ENCODE results near the gene GLRX5. TPM values are rescaled to one million over a fixed set of nuclear protein-coding genes. Genes with fewer than 3 reads are reported as not detected.
"Not testable (repeated sequence)": the region's sequence is repeated elsewhere in the genome, so short reads cannot be mapped to it uniquely, and the experiment has no call there.

The GLRX5 gene
- total RNA-seq, 2 donors from 2014 or later, result 59.7 to 78.1 TPM

- intact Hi-C loops (cut with DNase I), result no loop called here
- no peak for DNase-seq
- ATAC-seq, result peak in 1 of 2 donors; percentile 2
Measured at GRCh38 chr14:95497561-95498011, 37.3 kb upstream of the GLRX5 start.

- ATAC-seq (peak; percentile 5 to 75), DNase-seq (no peak)
- intact Hi-C loops (cut with DNase I), result no loop called here
Measured at GRCh38 chr14:95498622-95499353, 36.1 kb upstream of the GLRX5 start.

- DNase-seq, result no peak
- intact Hi-C loops (cut with DNase I), result no loop called here
- ATAC-seq, result no peak
Measured at GRCh38 chr14:95499354-95499750, 35.5 kb upstream of the GLRX5 start.

- ATAC-seq (peak in 1 of 2 donors; percentile 23), DNase-seq (no peak)
- intact Hi-C loops (cut with DNase I), result no loop called here
Measured at GRCh38 chr14:95500201-95500681, 34.6 kb upstream of the GLRX5 start.

- intact Hi-C loops (cut with DNase I), result no loop called here
- peak in 1 of 2 donors; percentile 52 for ATAC-seq
Measured at GRCh38 chr14:95500772-95501401, 34.0 kb upstream of the GLRX5 start.

GRCh38 chr14:95502381-95502950 is 32.4 kb upstream of the GLRX5 start:
- intact Hi-C loops (cut with DNase I), result no loop called here
- ATAC-seq, result no peak
- no peak for DNase-seq

More at GRCh38 chr14:95500772-95501401, 34.0 kb upstream of the GLRX5 start:
- peak; percentile 73 for DNase-seq

GRCh38 chr14:95503365-95504134 is 31.3 kb upstream of the GLRX5 start:
- ATAC-seq, result no peak
- intact Hi-C loops (cut with DNase I), result no loop called here

GRCh38 chr14:95504135-95505029 is 30.5 kb upstream of the GLRX5 start:
- DNase-seq, result no peak
- intact Hi-C loops (cut with DNase I), result no loop called here
- no peak for ATAC-seq

More at GRCh38 chr14:95503365-95504134, 31.3 kb upstream of the GLRX5 start:
- no peak for DNase-seq

- ATAC-seq (no peak), DNase-seq (no peak)
- intact Hi-C loops (cut with DNase I), result no loop called here
Measured at GRCh38 chr14:95505030-95505589, 29.7 kb upstream of the GLRX5 start.

GRCh38 chr14:95507174-95507573 is 27.7 kb upstream of the GLRX5 start:
- ATAC-seq (peak; percentile 91 to 93), DNase-seq (peak; percentile 84)
- intact Hi-C loops (cut with DNase I), result no loop called here

- intact Hi-C loops (cut with DNase I), result no loop called here
Measured at GRCh38 chr14:95507701-95508103, 27.1 kb upstream of the GLRX5 start.

GRCh38 chr14:95508377-95508776 is 26.5 kb upstream of the GLRX5 start:
- intact Hi-C loops (cut with DNase I), result no loop called here
- ATAC-seq (no peak), DNase-seq (no peak)

More at GRCh38 chr14:95507701-95508103, 27.1 kb upstream of the GLRX5 start:
- peak; percentile 56 to 86 for ATAC-seq
- DNase-seq, result peak; percentile 66

- ATAC-seq, result no peak
- no peak for DNase-seq
- intact Hi-C loops (cut with DNase I), result no loop called here
Measured at GRCh38 chr14:95509495-95509894, 25.4 kb upstream of the GLRX5 start.

- ATAC-seq; DNase-seq; intact Hi-C loops (cut with DNase I): not testable (repeated sequence)
Measured at GRCh38 chr14:95510344-95510743, 24.5 kb upstream of the GLRX5 start.

- no peak for DNase-seq
- no peak for ATAC-seq
- intact Hi-C loops (cut with DNase I), result no loop called here
Measured at GRCh38 chr14:95510804-95511203, 24.0 kb upstream of the GLRX5 start.

- ATAC-seq (no peak), DNase-seq (no peak)
- intact Hi-C loops (cut with DNase I), result no loop called here
Measured at GRCh38 chr14:95511687-95512086, 23.2 kb upstream of the GLRX5 start.

GRCh38 chr14:95513291-95513690 is 21.6 kb upstream of the GLRX5 start:
- ATAC-seq, result no peak

More at GRCh38 chr14:95513291-95513690, 21.6 kb upstream of the GLRX5 start:
- no peak for DNase-seq
- intact Hi-C loops (cut with DNase I), result no loop called here

All from left cardiac atrium (tissue), 4 donors.